ENCODE data around the gene OTOS.

- TF ChIP-seq EZH2phosphoT487 (IDR thresholded peaks at IDR 0.05; ENCODE audit: insufficient read depth, low read depth) (no peak), EZH2 (IDR thresholded peaks at IDR 0.05; ENCODE audit: insufficient read depth, poor library complexity, severe bottlenecking) (no peak)
Observed at GRCh38 chr2:240109386-240109785, 31.1 kb downstream of the OTOS start.
